Mononuclear cell (primary cell): Measurements from ENCODE around the gene PDCL3. TPM values are rescaled to one million over a fixed set of nuclear protein-coding genes. Genes with fewer than 3 reads are reported as not detected.

Experiments
- H3K27me3 ChIP-seq: 2 replicates; pipeline ENCODE4 v1.6.0; 2011; ENCODE audit warnings: low read length, control low read depth; ENCODE audit not compliant: insufficient read depth
- H3K4me1 ChIP-seq: 2 replicates; pipeline ENCODE4 v1.5.1; 2011; ENCODE audit warnings: mild to moderate bottlenecking, low read length, control low read depth; ENCODE audit not compliant: insufficient read depth
- H3K4me3 ChIP-seq: 2 replicates; pipeline ENCODE4 v1.5.1; 2011; ENCODE audit warnings: mild to moderate bottlenecking, low read length, moderate library complexity
- H3K9me3 ChIP-seq: 2 replicates; pipeline ENCODE4 v1.5.1; 2011; ENCODE audit warnings: low read depth, mild to moderate bottlenecking, control low read depth, low read length
- total RNA-seq: library from RNA; depleted of rRNA; stranded (reverse); fragments of >200 nt; gene quantifications from one replicate; pipeline ENCODE4 v1.2.3, GENCODE V29; 2012

The PDCL3 gene
- total RNA-seq, 1 donor = 15.1 TPM

GRCh38 chr2:100544911-100545596 is 17.7 kb upstream of the PDCL3 start:
- H3K27me3 ChIP-seq = no peaks in the 10 kb centered on the region
- no peaks in the 10 kb centered on the region for H3K4me1 ChIP-seq
- no peaks in the 10 kb centered on the region for H3K9me3 ChIP-seq
- H3K4me3 ChIP-seq = no peak overlapping the region

- H3K4me1 ChIP-seq = no peaks in the 10 kb centered on the region
- H3K9me3 ChIP-seq = no peaks in the 10 kb centered on the region
- no peak overlapping the region for H3K4me3 ChIP-seq
- no peaks in the 10 kb centered on the region for H3K27me3 ChIP-seq
These were observed 16.3 kb upstream of the PDCL3 start for GRCh38 chr2:100546469-100546868.

- no peaks in the 10 kb centered on the region for H3K27me3 ChIP-seq
- no peak overlapping the region for H3K4me3 ChIP-seq
- H3K4me1 ChIP-seq = no peaks in the 10 kb centered on the region
- H3K9me3 ChIP-seq = no peaks in the 10 kb centered on the region
These were observed 14.0 kb upstream of the PDCL3 start for GRCh38 chr2:100548771-100549170.

- Histone ChIP-seq H3K4me1 (peaks cover 18% of the 10 kb centered on the region), H3K9me3 (no peaks in the 10 kb centered on the region), H3K27me3 (no peaks in the 10 kb centered on the region), H3K4me3 (no peak overlapping the region)
These were observed 11.5 kb upstream of the PDCL3 start for GRCh38 chr2:100551303-100551702.

- H3K9me3 ChIP-seq = no peaks in the 10 kb centered on the region
- peaks cover 20% of the 10 kb centered on the region for H3K4me1 ChIP-seq
- H3K27me3 ChIP-seq = no peaks in the 10 kb centered on the region
- no peak overlapping the region for H3K4me3 ChIP-seq
These were observed 7.9 kb upstream of the PDCL3 start for GRCh38 chr2:100554798-100555407.

GRCh38 chr2:100556746-100557145 is 6.0 kb upstream of the PDCL3 start:
- H3K4me1 ChIP-seq = peaks cover 26% of the 10 kb centered on the region
- no peaks in the 10 kb centered on the region for H3K27me3 ChIP-seq
- no peaks in the 10 kb centered on the region for H3K9me3 ChIP-seq
- no peak overlapping the region for H3K4me3 ChIP-seq

- H3K4me1 ChIP-seq = peaks cover 29% of the 10 kb centered on the region
- no peak overlapping the region for H3K4me3 ChIP-seq
- H3K9me3 ChIP-seq = no peaks in the 10 kb centered on the region
- H3K27me3 ChIP-seq = no peaks in the 10 kb centered on the region
These were observed 2.5 kb upstream of the PDCL3 start for GRCh38 chr2:100560216-100560830.

GRCh38 chr2:100561191-100561590 is 1.6 kb upstream of the PDCL3 start:
- H3K9me3 ChIP-seq = no peaks in the 10 kb centered on the region
- H3K4me1 ChIP-seq = peaks cover 24% of the 10 kb centered on the region
- no peaks in the 10 kb centered on the region for H3K27me3 ChIP-seq
- no peak overlapping the region for H3K4me3 ChIP-seq

- Histone ChIP-seq H3K9me3 (no peaks in the 10 kb centered on the region), H3K27me3 (no peaks in the 10 kb centered on the region), H3K4me3 (peak overlapping the region; percentile 88), H3K4me1 (peaks cover 21% of the 10 kb centered on the region)
These were observed 834 bp downstream of the PDCL3 start for GRCh38 chr2:100563407-100564247.

- H3K27me3 ChIP-seq = no peaks in the 10 kb centered on the region
- no peak overlapping the region for H3K4me3 ChIP-seq
- H3K9me3 ChIP-seq = no peaks in the 10 kb centered on the region
- H3K4me1 ChIP-seq = peaks cover 1% of the 10 kb centered on the region
These were observed 6.2 kb downstream of the PDCL3 start for GRCh38 chr2:100568989-100569388.

- Histone ChIP-seq H3K4me1 (no peaks in the 10 kb centered on the region), H3K9me3 (no peaks in the 10 kb centered on the region), H3K27me3 (no peaks in the 10 kb centered on the region), H3K4me3 (no peak overlapping the region)
These were observed 8.9 kb downstream of the PDCL3 start for GRCh38 chr2:100571668-100572067.

- H3K9me3 ChIP-seq = no peaks in the 10 kb centered on the region
- H3K4me1 ChIP-seq = peaks cover 23% of the 10 kb centered on the region
- H3K4me3 ChIP-seq = no peak overlapping the region
- H3K27me3 ChIP-seq = no peaks in the 10 kb centered on the region
These were observed 15.0 kb downstream of the PDCL3 start for GRCh38 chr2:100577777-100578176.

GRCh38 chr2:100580367-100581276 is 17.8 kb downstream of the PDCL3 start:
- Histone ChIP-seq H3K9me3 (no peaks in the 10 kb centered on the region), H3K4me3 (no peak overlapping the region), H3K4me1 (peaks cover 27% of the 10 kb centered on the region), H3K27me3 (no peaks in the 10 kb centered on the region)

- H3K9me3 ChIP-seq = no peaks in the 10 kb centered on the region
- no peaks in the 10 kb centered on the region for H3K27me3 ChIP-seq
- no peak overlapping the region for H3K4me3 ChIP-seq
- H3K4me1 ChIP-seq = peaks cover 27% of the 10 kb centered on the region
These were observed 18.5 kb downstream of the PDCL3 start for GRCh38 chr2:100581277-100581612.
